ENCODE measurements around the gene FOXJ1.

The FOXJ1 gene

GRCh38 chr17:76088868-76089576 is 52.0 kb downstream of the FOXJ1 start:
- Histone ChIP-seq H4K20me1 (ENCODE audit: low read depth, low read length) (no peaks in the 10 kb centered on the region), H3K27ac (ENCODE audit: low read depth, low read length) (no peak overlapping the region), H3K4me3 (ENCODE audit: insufficient read depth, low read length, poor library complexity, severe bottlenecking) (no peak overlapping the region), H2AFZ (ENCODE audit: low read depth, low read length, severe bottlenecking) (no peak overlapping the region), H3K9me3 (ENCODE audit: insufficient read depth, low read length) (no peaks in the 10 kb centered on the region), H3F3A (ENCODE audit: insufficient read depth) (no peaks in the 10 kb centered on the region), H3K79me2 (ENCODE audit: insufficient read depth, low read length) (no peaks in the 10 kb centered on the region), H3K27me3 (ENCODE audit: low read length) (no peaks in the 10 kb centered on the region), H3K9ac (ENCODE audit: low read length) (no peak overlapping the region), H3K9me2 (replicated peaks; ENCODE audit: insufficient read depth, low read length) (no peaks in the 10 kb centered on the region), H3K4me2 (ENCODE audit: low read depth, low read length, poor library complexity, severe bottlenecking) (no peak overlapping the region), H3K36me3 (ENCODE audit: low read length) (no peaks in the 10 kb centered on the region)
- TF ChIP-seq, protein P1, sequence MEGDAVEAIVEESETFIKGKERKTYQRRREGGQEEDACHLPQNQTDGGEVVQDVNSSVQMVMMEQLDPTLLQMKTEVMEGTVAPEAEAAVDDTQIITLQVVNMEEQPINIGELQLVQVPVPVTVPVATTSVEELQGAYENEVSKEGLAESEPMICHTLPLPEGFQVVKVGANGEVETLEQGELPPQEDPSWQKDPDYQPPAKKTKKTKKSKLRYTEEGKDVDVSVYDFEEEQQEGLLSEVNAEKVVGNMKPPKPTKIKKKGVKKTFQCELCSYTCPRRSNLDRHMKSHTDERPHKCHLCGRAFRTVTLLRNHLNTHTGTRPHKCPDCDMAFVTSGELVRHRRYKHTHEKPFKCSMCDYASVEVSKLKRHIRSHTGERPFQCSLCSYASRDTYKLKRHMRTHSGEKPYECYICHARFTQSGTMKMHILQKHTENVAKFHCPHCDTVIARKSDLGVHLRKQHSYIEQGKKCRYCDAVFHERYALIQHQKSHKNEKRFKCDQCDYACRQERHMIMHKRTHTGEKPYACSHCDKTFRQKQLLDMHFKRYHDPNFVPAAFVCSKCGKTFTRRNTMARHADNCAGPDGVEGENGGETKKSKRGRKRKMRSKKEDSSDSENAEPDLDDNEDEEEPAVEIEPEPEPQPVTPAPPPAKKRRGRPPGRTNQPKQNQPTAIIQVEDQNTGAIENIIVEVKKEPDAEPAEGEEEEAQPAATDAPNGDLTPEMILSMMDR (IDR thresholded peaks at IDR 0.05; ENCODE audit: insufficient read depth, low read length, poor library complexity, severe bottlenecking): no peak
- TF ChIP-seq EZH2phosphoT487 (conservative IDR thresholded peaks at IDR 0.05; ENCODE audit: low read length): no peak

DNA sequence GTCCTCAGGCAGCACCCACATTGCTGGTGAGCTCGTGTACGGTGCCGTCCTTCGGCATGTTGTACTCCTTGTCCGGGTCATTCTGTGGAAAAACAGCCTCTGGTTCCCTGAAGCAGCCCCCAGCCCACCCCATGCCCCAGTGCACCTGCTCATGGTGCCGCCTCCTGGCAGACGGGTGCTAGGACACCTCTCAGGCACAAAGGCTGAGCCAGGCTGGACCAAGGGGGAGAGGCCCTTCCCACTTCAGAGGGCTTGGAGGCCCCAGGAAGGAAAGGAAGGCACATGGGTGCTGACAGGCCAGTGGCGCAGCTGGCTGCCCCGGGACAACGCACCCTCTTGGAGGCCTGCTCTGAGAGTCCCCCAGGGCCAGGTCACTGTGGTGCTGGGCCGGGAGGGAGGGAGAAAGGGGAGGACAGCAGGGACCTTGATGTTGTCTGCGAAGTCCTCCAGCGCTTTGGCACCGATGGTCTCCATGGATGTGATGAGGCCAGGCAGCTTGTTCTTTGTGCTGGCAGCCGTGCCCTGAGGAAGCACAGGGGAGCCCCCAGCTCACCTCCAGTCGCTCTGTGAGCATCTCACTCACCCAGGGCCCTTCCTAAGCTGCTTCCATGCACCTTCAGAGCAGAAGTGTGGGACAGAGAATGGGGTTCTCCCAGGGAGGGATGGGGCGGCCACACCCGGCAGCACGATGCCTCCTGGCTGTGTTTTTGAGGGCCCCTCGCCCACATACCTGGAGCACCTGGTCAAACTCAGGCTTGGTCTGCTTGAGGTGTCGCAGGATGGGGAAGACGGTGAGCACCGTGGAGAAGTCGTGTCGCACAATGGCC is 52.8 kb downstream of the FOXJ1 start:
- Histone ChIP-seq H3K9me3 (ENCODE audit: insufficient read depth, low read length) (no peaks in the 10 kb centered on the region), H3F3A (ENCODE audit: insufficient read depth) (no peaks in the 10 kb centered on the region), H3K9me2 (replicated peaks; ENCODE audit: insufficient read depth, low read length) (no peaks in the 10 kb centered on the region), H3K36me3 (ENCODE audit: low read length) (no peaks in the 10 kb centered on the region), H3K79me2 (ENCODE audit: insufficient read depth, low read length) (no peaks in the 10 kb centered on the region), H3K27me3 (ENCODE audit: low read length) (no peaks in the 10 kb centered on the region), H4K20me1 (ENCODE audit: low read depth, low read length) (no peaks in the 10 kb centered on the region), H3K9ac (ENCODE audit: low read length) (no peak overlapping the region), H2AFZ (ENCODE audit: low read depth, low read length, severe bottlenecking) (no peak overlapping the region), H3K27ac (ENCODE audit: low read depth, low read length) (no peak overlapping the region), H3K4me2 (ENCODE audit: low read depth, low read length, poor library complexity, severe bottlenecking) (no peak overlapping the region), H3K4me3 (ENCODE audit: insufficient read depth, low read length, poor library complexity, severe bottlenecking) (no peak overlapping the region)
- TF ChIP-seq, protein P1 (IDR thresholded peaks at IDR 0.05; ENCODE audit: insufficient read depth, low read length, poor library complexity, severe bottlenecking): no peak
- no peak for TF ChIP-seq EZH2phosphoT487 (conservative IDR thresholded peaks at IDR 0.05; ENCODE audit: low read length)

DNA sequence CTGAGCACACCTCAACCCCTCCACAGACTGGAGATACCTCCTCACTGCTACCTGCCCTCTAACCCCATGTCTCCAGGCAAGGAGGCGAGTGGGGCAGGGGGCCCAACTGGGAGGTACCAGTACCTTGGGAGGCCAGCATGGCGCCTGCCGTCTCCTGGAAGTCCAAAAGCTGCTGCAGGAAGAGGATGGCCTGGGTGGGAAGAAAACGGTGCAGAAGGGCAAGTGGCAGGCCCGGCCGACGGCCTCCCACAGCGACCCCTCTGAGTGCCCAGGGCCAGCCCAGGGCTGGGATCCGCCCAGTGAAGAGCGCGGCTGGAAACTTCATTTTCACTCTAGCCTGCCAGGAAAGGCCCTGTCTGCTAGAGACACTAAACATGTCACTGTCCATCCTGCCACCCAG is 53.5 kb downstream of the FOXJ1 start:
- Histone ChIP-seq H3K27ac (ENCODE audit: low read depth, low read length) (no peak overlapping the region), H3K9me3 (ENCODE audit: insufficient read depth, low read length) (no peaks in the 10 kb centered on the region), H3K4me2 (ENCODE audit: low read depth, low read length, poor library complexity, severe bottlenecking) (no peak overlapping the region), H3K27me3 (ENCODE audit: low read length) (no peaks in the 10 kb centered on the region), H4K20me1 (ENCODE audit: low read depth, low read length) (no peaks in the 10 kb centered on the region), H3K4me3 (ENCODE audit: insufficient read depth, low read length, poor library complexity, severe bottlenecking) (no peak overlapping the region), H3F3A (ENCODE audit: insufficient read depth) (no peaks in the 10 kb centered on the region), H3K9me2 (replicated peaks; ENCODE audit: insufficient read depth, low read length) (no peaks in the 10 kb centered on the region), H2AFZ (ENCODE audit: low read depth, low read length, severe bottlenecking) (no peak overlapping the region), H3K79me2 (ENCODE audit: insufficient read depth, low read length) (no peaks in the 10 kb centered on the region), H3K9ac (ENCODE audit: low read length) (no peak overlapping the region), H3K36me3 (ENCODE audit: low read length) (no peaks in the 10 kb centered on the region)
- TF ChIP-seq EZH2phosphoT487 (conservative IDR thresholded peaks at IDR 0.05; ENCODE audit: low read length): no peak
- TF ChIP-seq, protein P1 (IDR thresholded peaks at IDR 0.05; ENCODE audit: insufficient read depth, low read length, poor library complexity, severe bottlenecking): no peak

All from SU-DHL-6 (cell line).